IPS DF 4.7 (cell line): Measurements from ENCODE around the gene ZBTB5.
"Not testable (repeated sequence)": the region's sequence is repeated elsewhere in the genome, so short reads cannot be mapped to it uniquely, and the experiment has no call there.

Source experiments
- DNase-seq: peaks from one replicate; pipeline ENCODE4 v3.0.0-alpha.2; 2013; ENCODE audit warnings: low spot score; ENCODE audit errors: extremely low read depth

Gene ZBTB5

DNA sequence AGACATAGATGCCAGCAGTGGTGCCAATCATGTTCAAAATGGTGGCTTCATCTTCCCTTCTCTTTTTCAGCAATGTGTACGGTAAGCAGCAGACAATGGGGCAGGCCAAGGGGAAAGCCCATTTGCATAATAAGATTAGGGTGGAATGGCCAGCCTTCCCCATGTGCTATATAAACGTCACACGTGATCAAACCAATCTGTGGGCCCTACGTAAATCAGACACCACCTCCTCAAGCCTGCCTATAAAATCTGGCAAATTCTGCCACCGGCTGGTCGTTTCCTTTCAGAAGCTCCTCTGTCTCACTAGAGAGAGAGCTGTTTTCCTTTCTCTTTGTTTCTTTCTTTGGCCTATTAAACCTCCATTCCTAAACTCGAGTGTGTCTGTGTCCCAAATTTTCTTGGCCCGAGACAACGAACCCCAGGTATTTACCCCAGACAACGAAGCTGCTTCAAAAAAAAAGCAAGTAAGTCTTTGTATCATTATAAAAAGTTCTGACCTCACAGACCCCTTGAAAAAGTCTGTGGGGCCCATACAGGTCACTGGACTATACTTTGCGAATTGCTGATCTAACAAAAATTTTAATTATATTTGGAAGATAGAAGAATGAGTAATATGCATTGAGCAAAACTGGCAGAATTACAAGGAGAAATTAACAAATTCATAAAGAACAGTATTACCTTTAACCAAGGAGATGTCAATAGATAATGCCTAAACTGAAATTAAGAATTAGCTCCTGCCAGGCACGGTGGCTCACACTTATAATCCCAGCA, 15.2 kb downstream of the ZBTB5 start:
- DNase-seq, result no peak

GRCh38 chr9:37447111-37447510, 18.1 kb downstream of the ZBTB5 start:
- no peak for DNase-seq

DNA sequence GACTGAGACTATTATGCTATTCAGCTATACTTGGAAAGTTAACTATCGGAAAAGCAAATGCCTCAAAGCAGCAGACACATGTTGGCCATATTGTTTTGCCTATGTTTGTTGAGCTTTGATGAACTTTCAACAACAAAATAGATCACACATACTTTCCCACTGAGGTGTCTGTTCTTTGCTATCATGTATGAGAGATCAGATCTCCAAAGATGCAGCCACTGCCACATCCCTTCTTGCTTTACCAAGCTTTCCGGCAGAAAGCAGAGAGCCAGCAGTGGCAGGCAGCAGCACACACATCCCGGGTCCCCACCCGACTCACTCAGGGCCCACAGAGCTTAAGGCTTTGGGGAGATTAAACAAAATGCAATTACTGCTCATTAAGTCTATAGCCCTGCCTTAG, 18.8 kb downstream of the ZBTB5 start:
- no peak for DNase-seq

- DNase-seq, result no peak
Measured at GRCh38 chr9:37445832-37446231, 19.4 kb downstream of the ZBTB5 start.

DNA sequence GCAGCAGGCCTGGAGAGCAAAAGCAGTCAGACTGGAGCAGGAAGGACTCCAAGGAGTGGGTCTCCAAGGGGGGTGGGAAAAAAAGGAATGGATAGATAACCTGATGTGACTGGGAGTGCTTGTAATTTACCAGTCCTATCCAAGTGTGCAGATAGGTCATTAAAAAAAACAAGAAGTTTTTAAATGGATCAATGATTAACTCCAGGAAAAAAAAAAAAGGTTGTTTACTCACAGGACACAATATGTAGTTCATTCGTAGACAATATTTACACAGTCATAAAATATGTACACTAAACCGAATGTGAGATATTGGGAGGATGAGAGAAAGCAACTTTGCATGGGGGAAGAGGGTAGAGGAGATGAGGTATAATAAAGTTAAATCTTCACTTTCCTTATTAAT, 20.4 kb downstream of the ZBTB5 start:
- DNase-seq, result no peak

DNA sequence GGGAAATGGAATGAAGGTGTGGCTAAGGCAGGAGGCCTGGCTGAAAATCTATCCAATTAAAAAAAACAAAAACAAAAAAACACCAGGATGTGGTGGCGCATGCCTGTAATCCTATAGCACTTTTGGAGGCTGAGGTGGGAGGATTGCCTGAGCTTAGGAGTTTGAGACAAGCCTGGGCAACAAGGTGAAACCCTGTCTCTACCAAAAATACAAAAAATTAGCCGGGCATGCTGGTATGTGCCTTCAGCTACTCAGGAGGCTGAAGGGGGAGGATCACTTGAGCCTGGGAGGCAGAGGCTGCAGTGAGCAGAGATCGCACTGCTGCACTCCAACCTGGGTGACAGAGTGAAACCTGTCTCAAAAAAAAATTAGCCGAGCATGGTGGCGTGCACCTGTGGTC, 21.7 kb downstream of the ZBTB5 start:
- no peak for DNase-seq

DNA sequence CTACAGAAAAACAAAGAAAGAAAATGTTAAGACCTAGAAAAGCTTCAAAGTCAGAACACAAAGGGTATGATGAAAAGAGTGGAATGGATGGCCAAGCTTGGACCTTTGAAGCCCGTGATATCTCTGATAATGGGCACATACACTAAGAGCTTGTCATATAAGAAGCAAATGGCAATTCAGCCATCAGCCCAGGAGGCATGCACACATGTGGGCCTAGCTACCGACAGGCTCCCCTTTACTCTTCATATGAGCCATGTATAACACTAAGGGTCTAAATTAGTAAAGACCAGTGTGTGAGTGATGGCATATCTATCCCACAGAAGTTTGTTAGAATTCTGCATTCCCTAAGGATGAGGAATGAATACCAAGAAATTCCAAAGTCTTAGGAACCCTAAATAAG, 22.7 kb downstream of the ZBTB5 start:
- DNase-seq, result no peak

GRCh38 chr9:37441776-37442370, 23.4 kb downstream of the ZBTB5 start:
- DNase-seq, result no peak

GRCh38 chr9:37438359-37438758, 26.9 kb downstream of the ZBTB5 start:
- no peak for DNase-seq

GRCh38 chr9:37437621-37438020, 27.6 kb downstream of the ZBTB5 start:
- no peak for DNase-seq

DNA sequence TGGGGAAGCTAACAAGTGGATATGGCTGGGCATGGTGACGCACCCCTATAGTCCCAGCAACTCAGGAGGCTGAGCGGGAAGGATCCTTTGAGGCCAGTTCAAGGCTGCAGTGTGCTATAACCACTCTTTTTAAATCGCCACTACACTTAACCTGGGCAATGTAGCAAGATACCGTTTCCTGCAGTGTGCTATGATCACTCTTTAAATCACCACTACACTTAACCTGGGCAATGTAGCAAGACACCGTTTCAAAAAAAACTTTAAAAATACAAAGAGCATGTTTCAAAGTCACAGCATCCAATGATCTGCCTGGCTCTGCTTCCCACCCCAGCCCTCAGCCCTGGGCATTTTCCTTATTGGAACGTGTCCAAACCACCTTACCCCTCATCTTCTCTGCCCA, 28.2 kb downstream of the ZBTB5 start:
- DNase-seq, result no peak

DNA sequence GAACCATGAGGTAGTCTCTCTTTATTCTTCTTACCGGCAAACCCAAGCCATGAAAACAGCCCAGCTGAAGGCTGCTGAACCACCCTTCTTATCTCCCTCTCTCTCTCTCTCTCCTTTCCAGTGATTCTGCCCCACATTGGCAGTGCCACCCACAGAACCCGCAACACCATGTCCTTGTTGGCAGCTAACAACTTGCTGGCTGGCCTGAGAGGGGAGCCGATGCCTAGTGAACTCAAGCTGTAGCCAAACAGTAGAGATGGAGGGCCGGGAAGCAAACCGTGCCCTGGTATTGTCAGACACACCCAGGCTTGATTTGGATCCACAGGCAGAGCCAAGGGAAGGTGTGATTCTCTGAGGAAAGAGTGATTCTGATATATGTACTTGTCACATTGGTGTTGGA, 28.7 kb downstream of the ZBTB5 start:
- DNase-seq, result no peak

DNA sequence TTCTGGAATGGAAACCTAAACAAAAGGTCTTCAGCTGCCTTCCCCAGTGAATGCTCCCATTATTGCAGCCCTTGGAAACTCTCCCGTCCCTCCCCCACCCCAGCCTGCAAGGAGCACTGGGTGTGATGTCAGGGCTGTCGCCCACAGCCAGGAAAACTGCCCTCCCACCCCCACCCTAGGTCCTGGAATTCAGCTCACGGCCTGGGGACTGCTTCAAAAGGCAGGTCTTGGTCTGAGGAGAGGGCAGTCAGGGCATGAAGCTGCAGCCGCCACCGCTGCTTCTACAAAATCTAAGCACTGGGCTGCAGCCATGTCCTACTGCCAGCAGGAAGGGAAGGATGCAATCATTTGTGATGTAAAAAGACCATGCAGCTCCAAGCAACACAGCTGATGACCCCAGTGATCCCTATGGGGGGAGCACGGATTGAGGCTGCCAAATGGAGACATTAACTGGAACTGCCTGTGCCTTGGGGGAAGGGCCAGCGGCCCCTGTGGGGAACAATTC, 31.3 kb downstream of the ZBTB5 start:
- no peak for DNase-seq

GRCh38 chr9:37432020-37432419, 33.2 kb downstream of the ZBTB5 start:
- DNase-seq, result no peak

DNA sequence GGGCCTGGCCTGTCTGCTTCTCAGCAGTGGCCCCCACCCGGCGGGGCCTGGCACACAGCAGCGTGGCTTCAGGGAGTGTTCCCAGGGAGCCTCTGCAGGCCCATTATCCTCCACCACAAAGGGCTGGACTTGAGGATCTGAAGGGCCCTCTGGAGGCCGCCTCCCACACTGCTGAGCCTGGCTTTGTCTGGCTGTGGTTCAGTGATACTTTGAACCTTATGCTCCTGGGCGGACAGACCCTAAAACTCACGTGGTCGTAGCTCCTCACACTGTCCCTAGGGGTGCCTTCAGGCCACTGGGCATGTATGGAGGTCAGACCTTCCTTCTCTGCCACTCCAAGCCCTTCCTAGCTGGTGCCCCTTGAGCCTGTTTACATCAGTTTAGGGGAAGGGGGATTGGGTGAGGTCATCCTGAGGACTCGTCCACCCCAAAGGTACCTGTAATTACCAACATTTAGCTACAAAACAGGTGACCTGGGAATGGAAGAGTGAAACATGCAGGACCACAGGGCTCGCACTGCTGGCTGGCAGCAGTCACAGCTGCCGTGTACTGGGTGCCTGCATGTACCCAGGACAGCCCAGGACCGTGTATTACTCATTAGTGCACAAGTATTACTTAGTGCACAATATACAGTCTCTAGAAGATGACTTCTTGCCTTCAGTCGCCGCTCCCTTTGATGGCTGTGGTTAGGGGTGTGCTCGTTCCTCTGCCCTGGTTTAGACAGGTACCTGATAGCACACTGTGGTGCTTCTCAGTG, 34.2 kb downstream of the ZBTB5 start:
- DNase-seq, result no peak

DNA sequence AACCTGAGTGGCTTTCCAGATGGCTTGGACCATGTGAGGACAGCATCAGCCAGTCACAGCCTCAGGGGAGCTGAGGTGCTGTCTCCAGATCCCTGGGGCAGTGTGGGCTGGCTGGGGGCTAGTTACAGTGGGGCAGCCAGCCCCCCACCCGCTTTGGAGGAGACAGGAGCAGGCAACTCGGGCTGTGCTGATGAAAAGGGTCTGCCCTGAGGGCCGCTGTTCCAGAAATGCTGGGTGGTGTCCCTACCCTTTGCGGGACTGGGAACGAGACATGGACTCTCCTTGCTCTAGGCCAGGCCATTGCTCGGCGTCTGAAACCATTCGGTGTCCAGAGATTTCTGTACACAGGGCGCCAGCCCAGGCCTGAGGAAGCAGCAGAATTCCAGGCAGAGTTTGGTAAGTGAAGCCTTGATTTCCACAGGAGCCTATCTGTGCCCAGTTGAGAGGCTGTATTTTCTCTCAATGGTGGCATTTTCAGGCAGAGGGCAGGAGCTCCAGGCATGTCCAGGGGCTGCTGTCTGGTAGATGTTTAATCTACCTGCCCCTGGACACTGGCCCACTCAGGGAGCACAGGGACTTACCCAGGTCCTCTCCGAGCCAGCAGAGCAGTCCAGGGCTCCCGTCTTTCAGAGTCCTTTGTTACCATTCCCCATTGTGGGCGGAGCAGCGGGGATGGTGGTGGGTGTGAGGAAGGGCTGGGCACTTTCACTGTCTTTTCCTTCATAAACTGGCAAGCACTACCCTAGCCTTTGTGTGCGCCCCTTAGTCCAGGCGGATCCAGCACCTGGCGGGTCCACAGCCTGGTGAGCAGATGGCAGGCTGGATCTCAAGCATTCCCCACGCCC, 35.6 kb downstream of the ZBTB5 start:
- no peak for DNase-seq

GRCh38 chr9:37428345-37428744, 36.9 kb downstream of the ZBTB5 start:
- DNase-seq, result no peak

DNA sequence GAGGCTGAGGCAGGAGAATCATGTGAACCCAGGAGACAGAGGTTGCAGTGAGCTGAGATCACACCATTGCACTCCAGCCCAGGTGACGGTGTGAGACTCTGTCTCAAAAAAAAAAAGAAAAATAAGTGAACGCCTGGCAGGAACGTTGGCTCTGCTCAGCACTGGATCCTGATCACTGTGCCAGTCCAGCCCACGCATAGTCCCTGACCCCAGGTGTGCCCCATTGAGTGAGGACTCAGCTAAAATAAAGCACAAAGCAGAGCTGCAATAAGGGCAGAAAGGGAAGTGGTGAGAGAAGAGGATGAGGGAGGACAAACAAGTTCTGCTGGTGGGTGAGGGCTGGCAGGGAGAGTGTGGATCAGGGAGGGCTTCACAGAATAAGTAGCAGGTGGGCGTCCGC, 38.4 kb downstream of the ZBTB5 start:
- DNase-seq, result no peak

DNA sequence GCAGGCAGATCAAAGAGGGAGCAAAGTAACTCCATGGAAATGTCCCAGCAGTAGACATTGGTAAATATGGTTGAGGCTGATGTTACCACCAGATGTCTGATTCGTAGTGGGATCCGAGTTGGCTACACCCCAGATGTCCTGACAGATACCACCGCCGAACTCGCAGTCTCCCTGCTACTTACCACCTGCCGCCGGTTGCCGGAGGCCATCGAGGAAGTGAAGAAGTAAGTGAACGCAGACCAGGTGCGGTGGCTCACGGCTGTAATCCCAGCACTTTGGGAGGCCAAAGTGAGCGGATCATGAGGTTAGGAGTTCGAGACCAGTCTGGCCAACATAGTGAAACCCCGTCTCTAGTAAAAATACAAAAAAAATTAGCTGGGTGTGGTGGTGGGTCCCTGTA, 38.8 kb downstream of the ZBTB5 start:
- DNase-seq, result not testable (repeated sequence)

DNA sequence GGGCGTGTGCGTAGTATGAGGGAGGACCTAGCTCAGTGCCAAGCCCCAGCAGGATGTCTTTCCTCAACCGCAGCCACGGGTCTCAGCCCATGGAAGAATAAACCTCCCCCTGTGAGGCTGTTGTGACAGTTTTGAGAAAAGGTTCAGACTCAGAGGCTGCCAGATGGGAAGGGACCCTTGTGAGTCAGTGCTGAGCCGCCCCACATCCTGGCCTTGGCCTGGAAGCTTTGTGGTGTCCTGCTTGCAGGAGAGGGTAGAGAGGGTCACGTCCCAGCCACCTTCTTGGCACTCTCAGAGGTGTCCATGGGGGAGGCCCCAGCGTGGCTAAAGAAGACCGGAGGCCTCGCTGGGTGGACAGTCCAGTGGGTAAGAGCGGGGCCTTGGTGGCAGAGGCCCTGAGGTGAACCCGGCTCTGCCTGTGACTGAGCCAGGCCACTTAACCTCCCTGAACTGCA, 39.9 kb downstream of the ZBTB5 start:
- no peak for DNase-seq

DNA sequence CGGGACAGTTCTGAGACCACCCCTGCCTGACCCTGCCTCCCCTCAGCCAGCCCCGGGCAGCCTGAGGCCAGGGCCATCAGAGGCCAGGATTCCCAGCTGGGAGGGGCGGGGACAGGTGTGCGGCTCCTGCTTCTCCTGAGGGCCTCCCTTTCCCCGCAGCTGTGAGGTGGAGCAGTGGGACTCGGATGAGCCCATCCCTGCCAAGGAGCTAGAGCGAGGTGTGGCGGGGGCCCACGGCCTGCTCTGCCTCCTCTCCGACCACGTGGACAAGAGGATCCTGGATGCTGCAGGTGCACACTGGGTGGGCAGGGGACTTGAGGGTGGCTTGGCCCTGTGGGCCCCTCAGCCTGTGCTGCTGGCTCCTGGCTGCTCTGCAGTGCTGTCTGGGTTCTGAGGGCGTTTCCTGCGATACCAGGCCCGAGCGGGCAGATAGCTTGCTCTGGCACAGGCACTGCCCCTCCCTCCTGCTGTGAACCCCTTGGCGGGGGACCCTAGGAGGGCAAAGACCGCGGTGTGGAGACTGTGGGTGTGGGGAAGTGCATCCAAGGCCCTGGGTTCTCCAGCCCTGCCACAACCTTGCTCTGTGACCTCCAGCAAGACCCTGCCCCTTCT, 40.5 kb downstream of the ZBTB5 start:
- DNase-seq, result no peak
